GM10266 (cell line): Measurements from ENCODE around the gene POC1A.

Source experiments
- DNase-seq: peaks from one replicate; pipeline ENCODE4 v3.0.0; 2012; ENCODE audit errors: extremely low spot score
- CTCF ChIP-seq: IDR thresholded peaks from 2 replicates; pipeline ENCODE4 v1.5.1; 2012; ENCODE audit warnings: mild to moderate bottlenecking, low read depth; ENCODE audit not compliant: control insufficient read depth, insufficient read depth; ENCODE audit errors: missing control alignments

POC1A gene

GRCh38 chr3:52191663-52192062 is 37.4 kb upstream of the POC1A start:
- TF ChIP-seq CTCF = no peak
- DNase-seq = no peak

- no peak for DNase-seq
- no peak for TF ChIP-seq CTCF
Measured at GRCh38 chr3:52190294-52191074, 36.3 kb upstream of the POC1A start.

- DNase-seq = no peak
- no peak for TF ChIP-seq CTCF
Measured at GRCh38 chr3:52188556-52188955, 34.3 kb upstream of the POC1A start.

GRCh38 chr3:52186729-52187128 is 32.5 kb upstream of the POC1A start:
- TF ChIP-seq CTCF = no peak
- no peak for DNase-seq

- DNase-seq = no peak
- TF ChIP-seq CTCF = no peak
Measured at GRCh38 chr3:52185837-52186236, 31.6 kb upstream of the POC1A start.

GRCh38 chr3:52185311-52185710 is 31.1 kb upstream of the POC1A start:
- DNase-seq = no peak
- TF ChIP-seq CTCF = no peak

- no peak for DNase-seq
- no peak for TF ChIP-seq CTCF
Measured at GRCh38 chr3:52184690-52185089, 30.5 kb upstream of the POC1A start.
